Measurements from ENCODE around the gene TBX3.

Gene TBX3

GRCh38 chr12:114666746-114667668 lies 17.0 kb downstream of the TBX3 start:
- DNase-seq: no peak

- no peak for DNase-seq
These were observed 18.3 kb downstream of the TBX3 start for GRCh38 chr12:114665411-114666260.

DNA sequence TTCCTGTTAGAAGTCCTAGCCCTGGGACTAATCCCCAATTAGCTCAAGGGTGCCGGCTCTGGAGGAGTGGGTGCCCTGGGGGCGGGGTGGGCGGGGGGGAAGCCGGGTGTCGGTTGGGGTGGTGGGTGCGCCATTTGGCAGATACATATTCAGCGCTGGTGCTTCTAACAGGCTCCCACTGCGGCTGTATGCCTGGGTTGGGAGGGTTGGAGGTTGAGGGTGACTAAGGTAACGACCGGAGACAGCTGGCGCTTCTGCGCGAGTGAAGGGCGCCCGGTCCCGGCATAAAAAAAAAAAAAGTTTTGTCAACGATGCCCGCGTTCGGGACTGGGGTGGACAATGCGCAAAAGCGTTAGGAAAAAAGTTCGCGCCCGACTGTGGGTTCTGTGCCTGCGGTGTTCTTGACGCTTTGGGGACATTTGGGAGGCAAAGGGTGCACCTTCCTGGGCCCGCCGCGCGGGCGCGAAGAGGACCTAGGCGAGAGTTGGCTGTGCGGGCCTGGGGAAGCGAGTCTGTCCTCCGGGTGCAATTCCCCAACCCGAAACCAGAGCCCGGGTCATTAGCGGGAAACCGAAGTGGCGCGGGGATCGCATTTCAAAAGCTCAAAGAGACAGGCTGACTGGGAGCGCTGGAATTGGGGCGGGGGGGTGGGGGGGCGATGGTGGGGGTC lies 19.2 kb downstream of the TBX3 start:
- no peak for DNase-seq

DNA sequence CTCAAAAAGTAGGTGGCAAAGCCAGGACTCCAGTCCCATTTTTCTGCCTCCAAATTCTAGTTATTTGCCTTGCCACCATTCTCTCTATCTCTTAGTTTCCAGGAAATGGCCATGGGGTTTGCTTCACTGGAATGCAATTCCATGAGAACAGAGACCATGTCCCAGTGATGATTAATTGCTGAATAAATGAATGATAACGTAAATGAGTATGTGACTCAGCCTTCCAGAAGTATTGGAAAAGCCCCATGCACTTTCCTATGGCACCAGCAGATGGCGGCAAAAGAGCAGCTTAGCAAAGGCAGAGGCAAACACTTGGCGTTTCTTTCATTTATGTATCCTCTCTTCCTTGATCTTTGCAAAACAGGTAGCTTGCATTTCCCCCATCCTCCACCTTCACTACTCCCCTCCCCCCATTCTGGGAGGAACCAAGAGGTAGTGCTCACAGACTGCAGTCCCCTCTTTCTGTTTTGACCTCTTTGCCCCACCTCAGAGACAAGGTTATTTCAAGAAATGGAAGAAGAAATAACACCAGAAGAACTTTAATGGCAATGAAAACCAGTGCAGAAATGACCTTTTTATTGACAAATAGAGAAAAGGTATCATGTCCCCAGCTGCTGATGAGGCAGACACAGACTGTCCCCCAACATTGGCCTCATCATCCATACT lies 21.3 kb downstream of the TBX3 start:
- peak; percentile 85 for DNase-seq

DNA sequence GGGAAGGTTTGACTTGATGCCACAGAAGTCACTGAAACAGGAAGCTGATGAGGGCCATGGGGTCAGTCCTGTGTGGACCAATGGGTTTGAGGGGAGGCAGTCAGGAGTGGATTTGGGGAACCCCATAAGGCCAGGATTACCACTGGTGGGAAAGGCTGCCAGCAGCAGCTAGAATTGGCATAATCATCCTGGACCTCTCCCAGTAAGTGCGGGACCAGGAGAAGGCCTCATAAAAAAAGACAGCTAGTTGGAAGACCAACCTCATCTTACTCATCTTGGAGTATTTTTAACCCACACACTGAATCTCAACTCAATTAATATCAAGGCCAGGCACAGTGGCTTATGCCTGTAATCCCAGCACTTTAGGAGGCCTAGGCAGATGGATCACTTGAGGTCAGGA lies 22.7 kb downstream of the TBX3 start:
- no peak for DNase-seq

GRCh38 chr12:114659084-114659483 lies 24.9 kb downstream of the TBX3 start:
- no peak for DNase-seq

- DNase-seq: no peak
These were observed 26.0 kb downstream of the TBX3 start for GRCh38 chr12:114658002-114658441.

- DNase-seq: no peak
These were observed 26.4 kb downstream of the TBX3 start for GRCh38 chr12:114657597-114657920.

DNA sequence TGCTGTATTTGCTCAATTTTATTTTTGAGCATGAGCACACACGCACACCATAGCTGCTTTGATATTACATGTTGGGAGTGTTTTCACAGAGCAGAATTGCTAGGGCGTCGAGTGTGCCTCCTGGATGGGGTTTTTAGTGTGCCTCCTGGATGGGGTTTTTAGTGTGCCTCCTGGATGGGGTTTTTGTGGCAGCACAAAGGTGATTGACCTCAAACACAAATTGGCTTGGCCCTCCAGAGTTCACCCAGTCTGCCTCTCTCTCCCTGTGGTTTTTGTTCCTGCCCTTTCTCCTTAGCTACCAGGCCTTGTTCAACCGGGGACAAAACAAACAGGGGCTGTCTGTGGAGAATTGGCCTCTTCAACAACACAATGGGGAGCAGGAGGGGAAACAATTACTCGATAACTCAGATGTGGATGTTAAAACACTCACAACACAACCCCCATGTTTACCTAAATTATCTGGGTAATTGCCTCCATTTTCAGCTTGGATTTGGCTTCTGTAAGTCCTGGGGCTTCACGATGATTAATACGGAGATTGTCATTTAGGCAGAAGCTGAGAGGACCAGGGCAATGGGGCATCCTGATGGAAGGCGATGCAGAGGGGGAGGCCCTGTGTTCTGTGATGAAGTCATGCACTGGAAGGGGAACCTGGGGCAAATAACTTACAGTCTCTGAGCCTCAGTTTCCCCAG lies 26.9 kb downstream of the TBX3 start:
- DNase-seq: no peak

DNA sequence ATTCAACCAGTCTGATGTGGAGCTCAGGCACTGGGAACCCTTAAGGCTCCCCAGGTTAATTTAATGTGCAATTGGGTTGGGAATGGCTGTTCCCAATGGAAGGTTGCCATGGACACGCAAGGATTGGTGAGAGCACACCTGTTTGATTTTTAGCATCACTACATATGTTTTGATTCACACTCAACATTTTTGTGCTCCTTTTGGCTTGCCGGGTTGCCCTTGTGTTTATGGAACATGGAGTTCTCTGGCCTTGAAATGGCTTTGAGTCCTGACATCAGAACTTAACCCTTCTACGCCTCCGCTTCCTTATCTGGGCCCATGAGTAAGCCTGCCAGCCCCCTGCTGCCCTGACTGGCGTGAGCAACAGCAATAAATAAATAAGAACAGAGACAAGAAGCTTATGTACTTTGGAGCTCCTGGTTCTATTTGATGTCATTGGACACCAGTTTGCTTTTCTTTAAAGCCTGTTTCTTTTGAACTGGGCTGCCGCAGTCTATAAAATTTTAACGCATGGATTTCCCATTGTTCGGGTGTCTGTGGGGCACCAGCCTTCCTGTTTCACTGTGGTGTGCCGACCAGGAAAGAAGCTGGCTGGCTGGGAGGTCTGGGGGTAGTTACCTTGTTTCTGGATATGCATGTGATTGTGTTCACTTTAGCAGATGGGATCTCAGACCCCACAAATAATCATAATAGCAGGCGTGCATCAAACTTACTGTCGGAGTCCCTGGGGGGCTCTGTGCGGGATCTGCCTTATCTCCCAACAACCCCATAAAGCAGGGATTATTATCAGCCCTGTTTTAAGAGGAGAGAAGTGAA lies 27.8 kb downstream of the TBX3 start:
- no peak for DNase-seq

DNA sequence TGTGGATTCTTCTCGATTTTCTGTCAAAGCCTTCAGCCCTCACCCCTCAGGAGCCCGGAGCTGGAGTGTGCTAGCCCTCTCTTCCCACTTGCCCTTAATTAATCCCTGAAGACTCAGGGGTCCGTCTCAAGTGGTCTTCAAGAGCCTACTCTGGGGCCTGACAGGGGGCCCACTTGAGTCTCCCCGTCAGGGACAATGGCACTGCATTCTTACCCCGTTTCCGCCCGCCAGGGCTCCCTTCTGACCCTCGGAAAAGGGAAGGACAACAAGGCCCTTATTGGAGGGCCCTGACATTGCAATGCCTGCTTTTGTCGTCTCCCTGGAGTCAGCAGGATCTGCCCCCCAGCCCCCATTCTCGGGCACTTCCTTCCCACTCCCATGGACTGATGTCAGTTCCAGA lies 34.4 kb downstream of the TBX3 start:
- no peak for DNase-seq

DNA sequence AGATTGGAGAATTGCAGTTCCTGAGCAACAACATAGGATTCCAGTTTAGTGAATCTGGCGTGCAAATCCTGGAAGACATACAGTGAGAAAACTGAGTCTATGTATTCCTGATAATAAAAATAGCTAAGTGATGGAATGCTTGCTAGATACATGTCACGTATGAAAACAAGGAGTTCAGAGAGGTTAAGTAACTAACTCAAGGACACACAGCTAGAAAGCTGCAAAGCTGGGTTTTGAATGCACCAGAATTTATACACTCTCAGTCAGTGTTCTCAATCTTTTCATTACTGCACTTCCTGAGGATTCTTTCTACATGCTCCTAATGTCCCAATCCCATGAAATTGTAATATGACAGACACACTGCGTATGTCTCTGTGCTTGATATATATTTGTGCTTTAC lies 35.3 kb downstream of the TBX3 start:
- DNase-seq: no peak

- DNase-seq: no peak
These were observed 45.1 kb downstream of the TBX3 start for GRCh38 chr12:114638790-114639435.

DNA sequence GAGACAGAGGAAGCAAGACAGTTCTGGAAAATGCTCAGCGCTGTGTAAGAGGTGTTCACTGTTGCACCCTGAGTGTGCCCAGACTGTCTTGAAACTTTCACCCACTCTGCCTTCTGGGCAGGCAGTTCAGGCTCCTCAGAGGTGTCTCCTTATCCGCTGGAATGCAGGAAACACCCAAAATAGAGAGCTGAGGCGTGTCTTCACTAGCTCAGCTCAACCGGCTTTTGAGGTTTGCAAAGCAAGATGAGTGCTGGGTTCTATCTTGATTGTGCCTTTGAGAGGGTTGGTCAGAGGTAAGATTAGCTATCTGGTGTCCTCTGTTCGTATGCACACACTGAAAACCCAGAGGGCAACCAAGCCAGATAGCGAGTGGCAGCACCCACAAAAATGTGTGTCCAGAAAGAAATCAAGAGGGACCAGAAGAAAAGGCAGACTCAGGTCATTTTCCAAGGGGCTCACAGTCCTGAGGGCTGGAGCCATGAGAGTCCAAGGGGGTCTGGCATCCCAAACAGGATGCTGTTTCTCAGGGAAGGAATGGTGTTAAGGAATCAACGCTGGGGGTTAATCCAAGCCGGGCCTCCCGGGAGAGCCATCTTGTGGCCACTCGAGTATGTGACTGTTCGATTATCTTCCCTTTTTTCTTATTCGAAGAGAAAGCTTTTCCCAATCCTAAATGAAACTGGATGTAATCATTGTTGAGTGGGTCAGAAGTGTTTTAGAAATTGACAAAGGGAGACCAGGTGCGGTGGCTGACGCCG lies 47.1 kb downstream of the TBX3 start:
- DNase-seq: peak; percentile 7

GRCh38 chr12:114631242-114631641 lies 52.7 kb downstream of the TBX3 start:
- DNase-seq: no peak

DNA sequence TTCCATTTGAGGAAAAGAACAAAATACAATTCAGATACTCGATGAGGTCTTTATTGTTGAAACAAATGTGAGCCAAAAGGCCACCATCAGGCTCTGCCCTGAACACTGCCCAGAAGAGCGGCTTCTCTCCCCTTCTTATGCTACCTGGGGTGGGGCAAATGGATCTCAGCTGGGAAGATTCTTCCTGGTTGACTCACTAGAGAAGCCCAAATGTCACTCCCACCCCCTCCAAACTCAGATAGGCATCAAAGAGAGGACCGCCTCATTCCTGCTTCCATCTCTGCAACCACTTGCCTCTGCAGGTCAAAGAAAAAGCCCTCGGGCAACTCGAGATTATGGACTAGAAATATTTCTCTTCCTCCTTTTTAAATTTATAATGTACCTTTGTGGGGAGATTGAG lies 55.8 kb downstream of the TBX3 start:
- DNase-seq: no peak

GRCh38 chr12:114627393-114627792 lies 56.6 kb downstream of the TBX3 start:
- DNase-seq: no peak

DNA sequence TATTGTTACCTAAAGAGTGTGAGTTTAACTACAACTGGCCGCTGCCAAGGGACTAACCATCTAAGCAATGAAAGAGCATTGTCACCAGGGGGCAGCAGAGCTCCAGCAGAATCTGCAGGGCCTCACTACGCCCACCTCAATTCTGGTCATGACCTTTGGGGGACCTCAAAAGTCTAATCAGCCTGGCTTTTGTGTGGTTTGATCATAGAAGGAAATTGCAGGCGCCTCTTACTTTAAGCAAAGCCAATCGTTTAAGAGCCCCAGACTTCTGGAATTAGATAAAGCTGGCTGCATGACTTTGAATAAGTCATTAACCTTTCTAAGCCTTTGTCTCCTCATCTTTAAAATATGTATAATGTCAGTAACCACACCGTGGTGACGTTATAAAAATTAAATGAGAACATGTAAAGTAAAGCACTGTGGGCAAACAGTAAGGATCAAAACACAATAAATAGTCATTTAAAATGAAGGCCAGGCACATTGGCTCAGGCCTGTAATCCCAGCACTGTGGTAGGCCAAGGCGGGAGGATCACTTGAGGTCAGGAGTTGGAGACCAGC lies 58.6 kb downstream of the TBX3 start:
- DNase-seq: peak; percentile 45

- DNase-seq: no peak
These were observed 60.2 kb downstream of the TBX3 start for GRCh38 chr12:114623737-114624136.
